HG03159 (cell line): ENCODE results near the gene PWWP2B.
A peak's percentile ranks its signal among the peaks of the same experiment; 100 is the strongest.

Source experiments
- ATAC-seq: cut with Tn5 transposase; IDR thresholded peaks from one replicate; pipeline ENCODE4 v1.9.1; 2021; ENCODE audit warnings: mild to moderate bottlenecking, moderate library complexity; ENCODE audit not compliant: unreplicated experiment

The PWWP2B gene

DNA sequence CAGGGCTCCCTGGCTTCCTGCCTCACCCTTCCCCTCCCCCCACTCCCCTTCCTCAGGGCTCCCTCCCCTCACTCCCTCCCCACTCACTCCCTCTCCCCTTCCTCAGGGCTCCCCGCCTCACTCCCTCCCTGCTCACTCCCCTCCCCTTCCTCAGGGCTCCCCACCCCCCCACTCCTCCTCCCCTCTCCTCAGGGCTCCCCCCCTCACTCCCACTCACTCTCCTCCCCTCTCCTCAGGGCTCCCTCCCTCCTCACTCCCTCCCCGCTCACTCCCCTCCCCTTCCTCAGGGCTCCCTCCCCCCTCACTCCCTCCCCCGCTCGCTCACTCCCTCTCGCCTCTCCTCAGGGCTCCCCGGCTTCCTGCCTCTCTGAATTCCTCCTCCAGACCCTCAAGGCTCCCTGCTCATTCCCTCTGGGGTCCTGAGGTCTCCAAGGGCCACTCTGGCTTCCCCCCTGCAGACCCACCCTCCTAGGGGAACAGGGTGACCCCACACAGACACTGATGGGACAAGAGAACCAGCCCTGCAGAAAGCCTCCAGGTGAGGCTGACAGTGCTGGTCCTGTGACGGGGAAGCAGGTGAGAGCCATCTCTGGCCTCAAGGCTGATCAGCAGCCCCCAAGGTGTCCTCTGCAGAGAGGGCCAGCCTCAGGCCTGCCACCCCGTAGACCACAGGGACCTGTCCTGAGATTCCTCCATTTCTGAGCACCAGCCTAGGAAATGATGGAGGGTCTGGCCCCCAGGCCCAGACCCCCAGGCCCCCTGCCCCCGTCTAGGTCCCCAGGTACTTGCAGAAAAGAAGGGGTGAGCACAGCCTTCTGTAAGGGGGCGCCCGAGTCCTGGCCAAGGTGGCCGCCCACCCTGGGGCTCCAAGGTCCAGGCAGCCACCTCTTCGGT lies 47.2 kb downstream of the PWWP2B start:
- ATAC-seq, result no peak

DNA sequence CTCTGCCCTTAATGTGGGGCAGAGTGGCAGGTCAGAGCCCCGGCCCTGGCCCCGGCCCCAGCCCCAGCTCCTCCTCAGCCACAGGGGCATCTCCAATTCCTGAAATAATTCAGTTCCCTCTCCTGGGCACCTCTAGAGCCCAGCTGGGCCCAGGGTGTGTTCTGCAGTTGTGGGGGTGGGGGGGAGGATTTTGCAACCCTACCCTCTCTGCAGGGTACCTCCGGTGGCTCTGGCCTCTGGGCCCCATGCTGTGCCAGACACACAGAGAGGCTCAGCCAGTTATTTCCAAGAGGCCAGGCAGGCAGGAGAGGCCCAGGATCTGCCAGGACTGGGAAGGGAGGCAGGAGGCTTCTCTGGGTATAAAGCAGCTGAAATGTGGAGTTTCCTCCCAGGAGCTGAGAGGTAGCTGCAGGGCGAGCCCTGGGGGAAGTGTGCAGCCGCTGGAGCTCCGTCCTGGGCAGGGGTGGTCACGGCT lies 47.9 kb downstream of the PWWP2B start:
- no peak for ATAC-seq

DNA sequence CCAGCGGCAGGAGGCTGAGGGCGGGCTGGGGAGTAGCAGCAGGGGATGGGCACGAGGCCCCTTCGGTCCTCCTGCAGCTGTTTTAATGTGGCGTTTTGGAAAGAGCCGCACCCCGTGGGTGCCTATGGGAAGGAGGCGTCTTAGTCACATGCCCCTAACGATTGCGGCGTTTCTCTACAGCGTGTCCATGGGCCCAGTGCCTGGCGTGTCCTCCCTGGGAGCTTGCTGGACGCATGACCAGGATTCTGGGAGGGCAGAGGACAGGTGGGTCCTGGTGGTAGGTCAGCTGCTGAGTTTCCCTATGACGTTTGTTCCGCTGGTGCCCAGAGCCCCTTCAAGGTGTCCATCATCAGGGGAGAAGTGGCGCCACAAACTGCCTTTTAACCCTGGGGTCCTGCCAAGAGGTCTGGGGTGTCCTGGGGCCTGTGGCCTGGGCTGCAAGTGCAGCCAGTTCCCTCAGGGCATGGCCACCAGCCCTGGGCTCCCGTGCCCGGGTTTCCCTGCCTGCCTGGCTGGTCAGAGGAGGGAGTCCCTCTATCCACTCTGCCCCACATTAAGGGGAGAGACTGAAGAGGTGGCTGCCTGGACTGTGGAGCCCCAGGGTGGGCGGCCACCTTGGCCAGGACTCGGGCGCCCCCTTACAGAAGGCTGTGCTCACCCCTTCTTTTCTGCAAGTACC lies 48.7 kb downstream of the PWWP2B start:
- no peak for ATAC-seq

DNA sequence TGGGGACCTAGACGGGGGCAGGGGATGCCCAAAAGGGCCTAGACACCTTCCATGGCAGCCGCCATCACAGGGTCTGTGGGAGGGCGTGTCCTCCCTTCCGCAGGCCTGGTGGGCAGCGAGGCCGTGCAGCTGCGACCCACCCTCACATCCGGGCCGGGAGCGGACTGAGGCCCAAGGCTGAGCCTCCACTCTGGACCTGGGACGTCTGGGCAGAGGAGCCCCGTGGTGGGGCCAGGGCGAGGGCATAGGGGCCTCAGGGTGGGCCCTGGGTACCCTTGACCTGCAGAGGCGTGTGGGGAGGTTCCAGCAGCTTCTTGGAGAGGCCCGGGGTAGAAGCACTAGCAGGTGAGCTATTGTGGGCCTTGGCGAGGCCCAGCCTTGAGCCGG lies 49.2 kb downstream of the PWWP2B start:
- no peak for ATAC-seq

DNA sequence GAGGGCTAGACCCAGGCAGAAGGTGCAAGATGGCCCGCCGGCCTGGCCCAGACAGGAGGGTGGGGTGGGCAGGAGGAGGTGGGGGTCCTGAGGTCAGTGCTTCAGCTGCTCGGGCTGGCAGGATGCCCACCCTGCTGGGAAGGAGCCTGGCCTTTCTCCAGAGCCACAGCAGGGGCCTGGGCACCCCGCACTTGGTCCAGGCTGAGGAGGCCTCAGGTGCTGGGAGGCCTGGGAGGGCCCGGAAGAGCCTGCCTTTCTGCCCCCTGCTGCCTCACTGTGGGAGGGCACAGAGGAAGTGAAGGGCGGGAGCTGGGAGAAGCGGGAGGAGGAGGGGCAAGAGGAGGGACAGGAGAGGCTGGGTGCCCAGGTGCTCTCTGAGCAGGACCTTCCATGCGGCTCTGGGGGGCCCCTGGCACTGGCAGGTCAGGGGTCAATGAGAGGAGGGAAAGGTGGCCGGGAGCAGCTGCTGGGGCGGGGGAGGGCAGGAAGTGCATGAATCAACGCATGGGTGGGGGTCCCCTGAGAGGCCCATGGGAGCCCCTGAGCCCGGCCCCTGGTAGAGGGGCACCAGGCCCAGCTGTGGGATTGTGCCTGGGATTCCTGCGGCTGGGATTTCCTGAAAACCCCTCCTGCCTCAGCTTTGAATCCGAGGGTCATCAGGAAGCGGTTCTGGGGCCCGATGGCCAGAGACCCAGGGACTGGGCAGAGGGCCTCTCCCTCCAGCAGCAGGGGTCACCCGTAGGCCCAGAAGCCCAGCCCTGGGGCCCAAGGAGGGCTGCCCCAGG lies 49.9 kb downstream of the PWWP2B start:
- peak; percentile 50 for ATAC-seq

DNA sequence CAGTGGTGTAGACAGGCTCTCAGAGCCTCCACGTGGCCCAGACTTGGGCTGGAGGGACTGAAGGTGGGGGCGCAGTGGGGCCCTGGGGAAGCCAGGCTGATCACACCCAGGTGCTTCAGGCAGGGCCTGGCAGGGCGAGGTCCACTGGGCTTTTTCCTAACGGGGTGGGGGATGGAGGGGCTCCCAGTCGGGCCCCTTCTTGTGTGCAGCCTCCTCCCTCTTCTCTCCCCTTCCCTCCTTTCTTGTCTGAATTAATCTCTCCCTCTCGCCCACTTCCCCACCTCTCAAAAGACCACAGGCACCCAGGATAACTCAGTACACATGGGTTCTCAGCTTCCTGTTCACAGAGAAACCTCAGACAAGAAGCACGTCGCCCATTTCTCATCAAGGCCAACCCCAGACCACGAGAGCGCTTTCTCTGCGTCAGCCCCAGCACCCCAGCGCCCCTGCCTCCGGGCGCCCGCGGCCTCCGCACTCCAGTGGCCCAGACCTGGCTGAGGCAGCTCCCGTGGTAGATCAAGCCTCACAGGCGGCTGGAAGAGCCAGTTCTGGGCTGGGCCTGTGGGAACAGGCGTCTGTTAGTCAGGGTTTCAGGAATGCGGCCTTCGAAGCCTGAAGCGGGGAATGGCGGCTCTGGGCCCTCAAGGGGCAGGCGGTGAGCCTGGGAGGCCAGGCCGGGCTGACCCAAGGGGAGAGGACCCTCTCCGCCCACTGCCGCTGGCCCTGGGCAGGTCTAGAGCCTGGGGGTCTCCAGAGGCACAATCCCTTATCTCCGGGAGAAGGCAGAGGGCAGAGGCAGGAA lies 50.6 kb downstream of the PWWP2B start:
- ATAC-seq, result no peak

DNA sequence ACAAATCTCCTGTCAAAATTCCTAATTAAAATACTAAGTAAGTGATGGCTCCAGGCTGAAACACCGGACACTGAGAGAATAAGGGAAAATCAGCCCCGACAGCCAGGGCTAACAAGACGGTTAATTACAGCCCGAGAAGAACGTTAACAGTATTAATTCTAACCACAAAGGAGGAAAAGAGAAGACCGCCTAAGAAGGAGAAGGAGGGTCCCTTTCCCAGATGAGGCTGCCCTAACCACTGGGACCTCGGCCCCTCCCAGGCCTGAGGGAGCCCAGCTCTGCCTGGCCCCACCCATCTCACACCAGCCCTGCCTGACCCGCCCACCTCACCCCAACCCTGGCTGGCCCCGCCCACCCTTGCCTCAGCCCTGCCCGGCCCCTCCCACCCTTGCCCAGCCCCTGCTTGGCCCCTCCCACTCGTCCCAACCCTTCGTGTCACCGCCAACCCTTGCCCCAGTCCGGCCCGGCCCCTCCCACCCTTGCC lies 51.3 kb downstream of the PWWP2B start:
- no peak for ATAC-seq

DNA sequence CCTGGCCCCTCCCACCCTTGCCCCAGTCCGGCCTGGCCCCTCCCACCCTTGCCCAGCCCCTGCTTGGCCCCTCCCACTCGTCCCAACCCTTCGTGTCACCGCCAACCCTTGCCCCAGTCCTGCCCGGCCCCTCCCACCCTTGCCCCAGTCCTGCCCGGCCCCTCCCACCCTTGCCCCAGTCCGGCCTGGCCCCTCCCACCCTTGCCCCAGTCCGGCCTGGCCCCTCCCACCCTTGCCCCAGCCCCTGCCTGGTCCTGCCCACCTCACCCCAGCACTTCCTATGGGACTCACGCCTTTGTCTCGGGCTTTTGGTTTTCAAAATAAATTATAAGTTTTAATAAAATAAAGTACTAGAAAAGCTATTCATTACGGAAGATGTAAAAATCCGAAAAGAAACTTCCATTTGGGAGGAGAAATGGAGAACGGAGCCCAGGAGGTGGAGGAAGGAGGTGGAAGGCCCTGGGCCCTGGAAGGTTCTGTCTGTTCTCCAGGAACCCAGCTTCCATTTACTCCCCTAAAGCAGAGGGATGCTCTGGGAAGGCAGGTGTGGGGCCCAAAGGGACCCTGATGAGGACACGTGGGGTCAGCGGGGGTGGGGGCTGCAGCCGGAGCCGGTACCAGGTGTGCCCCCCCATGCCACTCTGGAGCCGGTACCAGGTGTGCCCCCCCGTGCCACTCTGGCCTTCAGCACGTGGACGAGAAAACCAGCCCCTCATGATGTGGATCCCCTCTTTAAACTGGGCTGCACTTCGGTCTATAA lies 52.2 kb downstream of the PWWP2B start:
- no peak for ATAC-seq

DNA sequence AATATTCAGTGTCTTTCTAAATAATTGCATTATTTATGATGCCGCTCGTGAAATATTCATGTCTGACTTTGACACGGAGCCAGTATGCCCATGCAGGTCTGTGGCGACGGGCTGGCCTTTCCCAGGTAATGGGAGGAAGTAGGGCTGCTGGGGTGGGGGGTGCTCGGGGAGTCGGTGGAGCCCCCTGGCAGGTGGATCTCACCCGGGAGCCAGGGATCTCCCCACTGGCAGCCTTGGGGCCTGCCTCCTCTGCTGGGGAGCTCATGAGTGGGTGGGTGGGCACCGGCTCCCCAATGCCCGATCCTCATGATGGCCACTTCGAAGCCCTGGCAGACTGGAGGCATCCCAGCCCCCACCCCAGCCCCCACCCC lies 52.8 kb downstream of the PWWP2B start:
- ATAC-seq, result no peak

DNA sequence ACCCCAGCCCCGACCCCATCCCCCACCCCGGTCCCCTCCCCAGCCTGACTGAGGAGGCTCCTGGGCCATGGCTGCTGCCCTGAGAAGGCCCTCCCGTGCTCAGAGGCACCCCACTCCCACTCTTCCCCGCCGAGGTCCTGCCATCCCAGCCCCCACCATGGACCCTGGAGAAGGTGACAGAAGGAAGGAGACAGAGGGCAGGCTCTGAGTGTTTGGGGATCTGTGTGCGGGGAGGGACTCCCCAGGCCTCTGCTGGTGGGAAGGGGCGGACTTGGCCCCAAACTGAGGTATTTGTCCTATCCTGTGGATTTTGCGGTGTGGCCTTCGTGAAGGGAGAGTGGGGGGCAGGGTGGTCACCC lies 53.4 kb downstream of the PWWP2B start:
- ATAC-seq, result no peak

DNA sequence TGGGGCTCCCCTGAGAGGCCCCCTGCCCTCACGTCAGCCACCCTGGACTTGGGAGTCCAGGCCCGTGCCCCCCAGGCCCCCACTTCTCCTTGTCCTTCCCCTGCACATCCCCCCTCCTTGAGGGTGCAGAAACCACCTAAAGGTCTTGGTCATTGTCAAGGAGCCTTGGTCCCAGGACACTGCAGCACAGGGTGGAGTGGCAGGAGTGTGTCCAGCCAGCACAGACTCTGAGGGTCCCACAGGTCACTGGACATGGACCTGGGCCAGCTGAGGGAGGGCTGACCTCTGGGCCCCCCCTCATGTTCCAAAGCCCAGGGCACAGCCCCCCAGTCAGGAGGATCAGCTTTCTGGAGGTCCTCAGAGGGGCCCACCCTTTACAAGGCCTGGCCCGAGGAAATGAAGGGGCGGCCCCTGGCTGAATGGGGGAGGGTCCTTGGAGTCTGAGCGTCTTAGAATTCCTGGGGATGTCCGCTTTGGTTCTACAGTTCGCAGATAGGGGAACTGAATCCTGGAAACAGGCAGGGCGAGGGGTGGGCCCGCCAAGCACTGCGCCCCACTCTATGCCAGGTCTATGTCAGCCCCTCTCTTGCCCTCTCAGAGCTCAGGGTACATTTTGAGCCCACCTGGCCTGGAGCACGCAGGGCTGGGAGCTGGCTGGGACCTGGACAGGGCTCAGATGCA lies 54.0 kb downstream of the PWWP2B start:
- ATAC-seq, result no peak

DNA sequence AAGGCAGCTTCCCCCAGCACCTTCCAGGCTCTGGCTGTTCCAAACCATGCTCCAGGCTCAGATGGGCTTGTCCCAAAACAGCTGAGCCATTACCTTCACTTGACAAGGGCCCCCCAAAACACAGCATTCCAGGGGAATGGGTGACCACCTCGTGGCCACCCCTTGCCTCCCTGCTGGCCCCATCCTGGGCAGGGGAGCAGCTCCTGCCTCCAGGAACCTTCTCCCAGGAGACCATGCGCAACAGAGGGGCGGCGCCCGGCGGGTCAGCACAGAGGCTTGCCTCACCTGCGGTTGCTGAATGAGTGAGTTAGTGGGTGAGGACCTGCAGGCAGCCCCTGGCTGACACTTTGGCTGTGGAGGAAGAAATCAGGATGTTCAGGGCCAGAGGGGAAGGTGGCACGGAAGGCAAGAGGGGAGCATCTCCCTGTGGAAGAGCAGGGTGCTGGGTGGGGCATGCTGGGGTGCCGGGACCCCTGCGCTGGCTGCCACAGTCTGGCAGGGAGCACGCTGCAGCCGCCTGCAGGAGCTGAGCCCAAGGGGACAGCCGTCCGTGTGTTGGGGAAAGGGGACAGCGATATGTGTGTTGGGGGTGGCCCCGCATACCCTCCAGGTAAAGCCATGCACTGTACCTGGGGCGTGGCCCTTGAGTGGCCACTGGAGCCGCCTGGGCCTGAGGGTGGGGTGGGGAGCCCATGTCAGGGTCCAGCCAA lies 54.7 kb downstream of the PWWP2B start:
- no peak for ATAC-seq

DNA sequence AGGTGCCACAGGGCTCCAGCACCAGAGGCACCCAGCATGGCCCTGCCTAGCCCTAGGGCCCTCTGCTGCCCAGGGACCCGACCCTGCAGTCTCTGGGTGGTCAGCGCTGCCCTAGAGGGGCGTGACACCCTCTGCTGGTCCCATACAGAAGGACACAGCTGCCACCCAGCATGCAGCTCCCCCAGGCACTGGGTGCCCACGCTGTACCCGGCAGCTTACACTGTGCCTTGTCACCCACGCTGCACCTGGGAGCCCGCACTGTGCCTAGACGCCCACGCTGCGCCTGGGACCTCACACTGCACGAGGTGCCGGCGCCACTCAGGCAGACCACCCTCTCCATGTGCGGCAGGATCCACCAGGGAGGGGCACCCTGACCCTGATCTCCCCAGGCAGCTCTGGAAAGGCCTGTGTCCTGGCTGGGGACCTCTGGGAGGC lies 55.2 kb downstream of the PWWP2B start:
- peak; percentile 3 for ATAC-seq

DNA sequence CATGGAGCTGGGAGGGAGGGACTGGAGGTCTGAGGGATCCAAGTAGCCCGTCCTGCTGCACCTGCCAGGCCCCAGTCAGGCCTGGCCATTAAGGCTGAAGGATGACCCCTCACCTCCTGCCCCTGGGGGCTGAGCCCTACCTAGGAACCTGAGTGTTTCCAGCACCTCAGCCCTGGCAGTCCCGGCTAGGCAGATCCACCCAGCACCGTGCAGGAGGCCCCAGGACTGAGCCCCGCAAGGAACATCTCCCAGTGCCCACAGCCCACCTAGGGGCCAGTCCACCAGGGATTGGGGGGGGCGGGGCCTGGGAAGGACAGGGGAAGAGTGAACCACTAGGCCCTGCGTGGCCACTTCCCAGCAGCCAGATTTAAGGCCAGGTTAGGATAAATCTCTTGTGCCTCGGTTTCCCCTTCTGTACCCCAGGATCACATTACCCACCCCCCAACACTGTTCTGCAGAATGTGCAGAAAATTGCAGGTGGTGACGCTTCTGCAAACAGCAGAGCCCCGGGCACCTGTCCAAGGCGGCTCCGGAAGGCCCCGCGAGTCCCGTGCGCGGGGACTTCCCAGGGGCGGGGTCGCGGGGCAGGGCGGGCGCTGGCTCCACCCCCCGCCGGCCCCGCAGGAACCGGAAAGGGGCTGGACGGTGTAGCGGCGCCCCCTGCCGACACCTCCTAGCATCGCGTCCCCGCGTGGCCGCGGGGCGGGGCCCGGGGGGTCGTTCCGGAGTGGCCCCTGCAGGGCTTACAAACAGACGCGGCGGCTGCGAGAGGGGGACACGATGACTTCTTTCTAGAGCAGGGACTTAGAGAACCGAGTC lies 55.9 kb downstream of the PWWP2B start:
- peak; percentile 72 for ATAC-seq

DNA sequence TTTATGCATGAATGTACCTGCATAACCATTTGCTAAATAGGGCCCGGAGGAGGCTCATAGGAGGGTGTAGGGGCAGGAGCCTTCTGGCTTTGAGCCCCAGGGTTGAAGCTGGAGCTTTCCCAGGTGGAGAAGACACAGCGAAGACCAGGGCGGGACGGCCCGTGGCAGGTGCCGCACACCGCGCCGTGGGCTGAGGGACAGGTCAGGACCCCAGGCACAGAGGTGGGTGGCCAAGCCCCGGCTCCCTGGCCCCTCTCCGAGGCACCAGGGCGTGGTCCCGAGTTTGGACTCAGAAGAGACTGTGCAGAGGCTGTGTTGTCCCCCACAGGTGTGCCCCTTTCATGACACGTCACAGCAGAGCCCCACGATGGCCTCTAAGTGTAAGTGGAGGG lies 56.5 kb downstream of the PWWP2B start:
- ATAC-seq, result peak; percentile 16

DNA sequence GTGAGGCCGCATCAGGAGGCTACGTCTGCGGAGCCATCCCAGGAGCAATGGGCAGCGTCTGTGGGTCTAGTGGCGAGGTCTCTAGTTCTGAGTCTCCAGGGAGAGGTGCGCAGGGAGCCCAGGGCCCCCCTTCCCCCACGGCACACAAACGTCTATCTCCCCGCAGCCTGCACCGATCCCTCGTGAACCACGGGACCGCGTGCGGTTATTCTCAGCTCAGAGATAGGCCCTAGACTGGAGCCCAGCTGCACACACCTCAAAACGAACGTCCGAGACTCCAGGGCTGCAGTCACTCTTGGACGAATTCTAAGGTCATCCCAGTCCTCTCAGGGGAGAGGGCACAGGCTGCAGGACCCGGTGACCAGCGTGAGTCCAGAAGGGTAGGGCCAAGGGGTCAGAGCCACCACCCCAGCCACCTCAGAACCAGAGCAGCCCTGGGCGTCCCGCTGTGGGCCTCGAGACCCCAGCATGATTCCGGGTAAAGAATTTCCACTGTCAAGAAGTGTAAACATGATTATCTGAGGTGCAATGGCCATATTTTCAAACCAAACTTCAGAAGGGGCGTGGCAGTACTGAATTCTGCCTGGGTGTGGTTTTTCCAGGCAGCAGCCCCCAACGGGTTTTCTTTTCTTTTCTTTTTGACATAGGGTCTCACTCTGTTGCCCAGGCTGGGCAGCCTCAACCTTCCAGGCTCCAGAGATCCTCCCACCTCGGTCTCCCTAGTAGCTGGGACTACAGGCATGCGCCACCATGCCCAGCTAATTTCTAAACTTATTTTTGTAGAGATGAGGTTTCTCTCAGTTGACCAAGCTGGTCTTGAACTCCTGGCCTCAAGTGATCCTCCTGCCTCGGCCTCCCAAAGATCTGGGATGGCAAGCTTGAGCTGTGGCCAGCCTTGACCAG lies 57.5 kb downstream of the PWWP2B start:
- ATAC-seq, result no peak
